Measurements from ENCODE around the gene TMEM192. TPM values are rescaled to one million over a fixed set of nuclear protein-coding genes. Genes with fewer than 3 reads are reported as not detected.
"Not testable (repeated sequence)": the region's sequence is repeated elsewhere in the genome, so short reads cannot be mapped to it uniquely, and the experiment has no call there.

The TMEM192 gene
- polyA plus RNA-seq, 3 donors: 28.8 to 39.7 (median 28.8) TPM

GRCh38 chr4:165106518-165106917 is 6.1 kb downstream of the TMEM192 start:
- no peak for DNase-seq

GRCh38 chr4:165101641-165102040 is 11.0 kb downstream of the TMEM192 start:
- DNase-seq: no peak

- DNase-seq: peak; percentile 29
These were observed 15.9 kb downstream of the TMEM192 start for GRCh38 chr4:165096776-165097175.

- no peak for DNase-seq
These were observed 17.4 kb downstream of the TMEM192 start for GRCh38 chr4:165095291-165095690.

- no peak for DNase-seq
These were observed 17.8 kb downstream of the TMEM192 start for GRCh38 chr4:165094873-165095272.

- DNase-seq: not testable (repeated sequence)
These were observed 20.5 kb downstream of the TMEM192 start for GRCh38 chr4:165092187-165092586.

- DNase-seq: no peak
These were observed 24.3 kb downstream of the TMEM192 start for GRCh38 chr4:165088366-165088765.

GRCh38 chr4:165085946-165086345 is 26.7 kb downstream of the TMEM192 start:
- no peak for DNase-seq

- DNase-seq: not testable (repeated sequence)
These were observed 27.9 kb downstream of the TMEM192 start for GRCh38 chr4:165084787-165085186.

GRCh38 chr4:165079476-165079875 is 33.2 kb downstream of the TMEM192 start:
- DNase-seq: peak; percentile 12

- no peak for DNase-seq
These were observed 35.6 kb downstream of the TMEM192 start for GRCh38 chr4:165077034-165077578.

- not testable (repeated sequence) for DNase-seq
These were observed 39.3 kb downstream of the TMEM192 start for GRCh38 chr4:165073346-165073745.

GRCh38 chr4:165070560-165070959 is 42.1 kb downstream of the TMEM192 start:
- no peak for DNase-seq

- no peak for DNase-seq
These were observed 51.7 kb downstream of the TMEM192 start for GRCh38 chr4:165060938-165061337.

GRCh38 chr4:165059386-165059785 is 53.3 kb downstream of the TMEM192 start:
- no peak for DNase-seq

GRCh38 chr4:165058666-165059065 is 54.0 kb downstream of the TMEM192 start:
- DNase-seq: no peak

GRCh38 chr4:165055601-165056000 is 57.1 kb downstream of the TMEM192 start:
- no peak for DNase-seq

- no peak for DNase-seq
These were observed 59.0 kb downstream of the TMEM192 start, which contains the start of gene TRIM75 for GRCh38 chr4:165053645-165054044. TRIM75 (plus strand) TSS chr4:165053866; CDS start chr4:165059148, 5,282 bp downstream.

GRCh38 chr4:165052627-165053026 is 60.0 kb downstream of the TMEM192 start:
- DNase-seq: no peak

- DNase-seq: no peak
These were observed 64.5 kb downstream of the TMEM192 start for GRCh38 chr4:165048170-165048569.

- no peak for DNase-seq
These were observed 81.0 kb downstream of the TMEM192 start, which contains the start of gene TRIM60 for GRCh38 chr4:165031436-165032211. TRIM60 (plus strand) TSS chr4:165031999; CDS start chr4:165040073, 8,074 bp downstream.

- no peak for DNase-seq
These were observed 84.8 kb downstream of the TMEM192 start for GRCh38 chr4:165027762-165028402.

- DNase-seq: not testable (repeated sequence)
These were observed 86.9 kb downstream of the TMEM192 start for GRCh38 chr4:165025782-165026181.
